NCI-H510A (cell line): ENCODE measurements around the gene RAMP3.
"Not testable (repeated sequence)": the region's sequence is repeated elsewhere in the genome, so short reads cannot be mapped to it uniquely, and the experiment has no call there.

Experiments
- DNase-seq: peaks from one replicate; lab custom pipeline; 2025; lab: John Stamatoyannopoulos, UW

The RAMP3 gene, protein sequence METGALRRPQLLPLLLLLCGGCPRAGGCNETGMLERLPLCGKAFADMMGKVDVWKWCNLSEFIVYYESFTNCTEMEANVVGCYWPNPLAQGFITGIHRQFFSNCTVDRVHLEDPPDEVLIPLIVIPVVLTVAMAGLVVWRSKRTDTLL

DNA sequence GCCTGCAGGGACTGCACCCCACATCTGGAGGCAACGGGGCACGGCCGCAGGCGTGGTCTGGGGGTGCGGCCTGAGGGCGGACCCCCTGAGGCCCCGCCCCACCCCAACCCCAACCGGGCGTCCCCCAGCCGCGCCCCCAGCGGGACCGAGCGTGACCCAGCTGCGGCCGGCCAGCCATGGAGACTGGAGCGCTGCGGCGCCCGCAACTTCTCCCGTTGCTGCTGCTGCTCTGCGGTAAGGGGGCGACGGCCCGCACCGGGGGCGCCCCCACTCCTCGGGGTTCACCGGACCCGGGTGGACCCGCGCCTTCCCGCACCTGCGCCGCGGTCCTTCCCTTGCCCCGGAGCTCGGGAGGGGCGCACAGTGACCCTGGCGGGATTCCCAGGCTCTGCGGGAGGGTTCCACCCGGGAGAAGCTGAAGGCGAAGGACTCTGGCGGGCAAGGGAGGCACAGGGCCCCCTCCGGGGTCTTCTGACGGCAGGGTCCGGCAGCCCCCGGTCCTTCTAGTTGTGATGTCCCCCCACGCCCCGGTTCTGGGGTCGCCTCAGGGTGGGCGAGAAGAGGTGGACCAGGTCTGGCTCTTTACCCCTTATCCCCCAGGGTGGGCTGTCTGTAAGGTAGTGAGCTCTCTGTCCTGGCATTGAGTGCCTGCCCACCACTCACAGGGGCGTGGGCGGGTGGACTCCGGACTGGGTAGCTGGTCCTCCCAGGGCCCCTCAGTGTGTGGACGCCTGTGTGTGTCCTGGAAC, at the start of gene RAMP3:
Gene RAMP3, plus strand, starts transcription at position 139 of the 749 bp plus-strand sequence. Its CDS starts 38 bp downstream, at position 177.
- DNase-seq, result no peak

DNA sequence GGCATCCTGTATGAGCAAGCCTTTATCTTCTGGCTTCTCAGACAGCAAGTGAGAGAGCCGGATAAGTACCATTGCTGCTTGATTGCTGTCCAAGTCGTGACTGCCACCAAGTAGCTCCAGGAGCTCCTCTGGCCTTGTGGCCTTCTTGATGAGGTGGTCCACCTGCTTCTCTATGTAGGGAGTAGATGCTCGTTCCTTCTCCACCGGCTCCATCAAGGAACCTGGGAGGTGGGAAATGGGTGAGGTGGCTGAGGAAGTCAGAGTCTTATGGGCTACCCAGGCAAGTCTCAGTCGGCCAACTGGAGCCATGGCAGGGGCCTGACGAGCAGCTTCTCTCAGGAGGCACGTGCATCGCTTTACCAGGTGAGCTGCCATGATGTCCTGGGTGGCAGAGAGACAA, 48.7 kb upstream of the RAMP3 start:
- no peak for DNase-seq

DNA sequence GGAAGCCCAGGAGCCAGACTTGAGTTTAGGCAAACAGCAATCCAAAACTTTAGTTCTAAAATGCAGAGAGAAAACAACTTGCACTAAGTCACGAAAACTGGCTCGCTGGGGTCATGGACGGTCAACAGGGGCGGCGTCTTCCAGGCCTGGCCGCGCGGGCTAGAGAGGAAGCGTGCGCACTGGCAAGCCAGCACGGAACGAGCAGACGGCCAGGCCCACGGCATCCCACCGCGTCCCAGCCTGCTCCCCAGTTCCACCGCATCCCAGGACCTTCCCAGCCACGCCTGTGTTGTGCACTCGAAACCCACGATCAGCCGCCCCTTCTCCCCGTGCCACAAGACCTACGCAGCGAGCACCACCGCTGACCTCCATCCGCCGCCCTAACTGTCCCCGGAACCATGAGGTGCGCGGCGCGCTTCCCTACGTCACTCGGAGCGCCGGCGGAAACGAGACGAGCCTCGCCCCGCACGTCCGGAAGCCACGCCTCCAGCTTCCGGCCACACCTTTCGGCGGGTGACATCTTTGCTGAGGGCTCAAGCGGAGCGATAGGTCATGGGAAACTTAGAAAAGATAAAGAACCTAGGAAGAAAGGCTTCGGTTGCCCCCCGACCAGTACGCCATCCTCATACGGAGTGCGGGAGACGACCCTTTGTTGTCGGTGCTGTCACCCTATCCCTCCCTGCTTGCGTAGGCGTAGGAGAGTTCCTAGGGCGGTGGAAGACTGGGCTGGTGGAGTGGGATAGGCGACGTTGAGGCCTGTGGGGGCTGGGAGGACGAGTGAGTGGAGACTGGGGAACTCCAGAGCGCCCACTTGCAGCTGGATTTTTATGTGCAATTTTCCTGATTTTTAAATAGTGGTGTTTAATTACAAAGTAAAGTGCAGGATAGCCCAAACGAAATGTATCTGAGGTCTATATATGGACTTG, 46.0 kb upstream of the RAMP3 start, which contains the start of gene TBRG4:
Gene TBRG4, minus strand, starts transcription at position 400 of the 926 bp plus-strand sequence. CDS start 2,460 bp downstream, outside the sequence.
- peak; percentile 87 for DNase-seq

DNA sequence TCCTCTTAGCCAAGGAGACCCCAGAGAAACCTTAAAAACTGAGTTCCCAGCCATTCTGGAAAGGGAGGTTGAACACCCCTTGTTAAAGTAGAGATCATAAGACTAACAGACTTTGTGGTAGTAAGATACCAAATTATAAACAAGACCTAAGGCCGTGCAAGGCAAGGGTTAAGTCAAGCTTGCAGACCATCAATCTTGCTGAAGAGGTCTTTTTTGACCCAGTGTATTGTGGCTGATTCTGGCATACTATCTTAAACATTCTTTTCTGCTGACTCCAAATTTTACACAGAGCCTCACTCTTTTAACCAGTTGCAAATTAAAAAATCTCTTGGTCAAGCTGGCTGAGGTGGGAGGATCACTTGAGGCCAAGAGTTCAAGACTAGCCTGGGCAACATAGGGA, 44.9 kb upstream of the RAMP3 start:
- DNase-seq, result no peak

DNA sequence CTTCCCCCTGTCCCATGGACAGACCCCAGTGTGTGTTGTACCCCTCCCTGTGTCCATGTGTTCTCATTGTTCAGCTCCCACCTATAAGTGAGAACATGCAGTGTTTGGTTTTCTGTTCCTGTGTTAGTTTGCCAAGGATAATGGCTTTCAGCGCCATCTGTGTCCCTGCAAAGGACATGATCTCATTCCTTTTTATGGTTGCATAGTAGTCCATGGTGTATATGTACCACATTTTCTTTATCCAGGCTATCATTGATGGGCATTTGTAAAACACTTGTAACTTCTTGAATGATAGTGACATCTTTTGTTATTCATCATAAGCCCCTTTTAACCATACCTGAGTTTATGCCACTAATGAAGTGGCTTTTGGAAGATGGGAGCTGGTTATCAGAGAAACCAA, 43.3 kb upstream of the RAMP3 start:
- not testable (repeated sequence) for DNase-seq

DNA sequence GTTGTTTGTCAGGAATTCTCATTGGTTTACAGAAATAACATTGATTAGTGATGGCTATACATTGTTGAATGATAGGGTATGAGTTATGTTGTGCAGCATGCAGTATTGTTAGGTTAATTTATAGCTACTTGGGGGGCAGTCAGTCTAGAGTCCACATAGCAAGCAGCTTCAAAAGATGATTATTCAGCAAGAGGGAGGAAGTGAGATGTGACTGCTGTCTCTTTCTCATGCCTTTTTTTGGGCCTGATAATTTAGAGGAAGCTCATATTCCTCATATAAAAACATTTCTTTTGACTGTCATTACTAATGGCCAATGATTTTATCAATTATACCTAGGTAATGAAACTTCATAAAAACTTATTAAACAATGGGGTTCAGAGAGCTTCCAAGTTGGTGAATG, 42.7 kb upstream of the RAMP3 start:
- DNase-seq, result no peak

DNA sequence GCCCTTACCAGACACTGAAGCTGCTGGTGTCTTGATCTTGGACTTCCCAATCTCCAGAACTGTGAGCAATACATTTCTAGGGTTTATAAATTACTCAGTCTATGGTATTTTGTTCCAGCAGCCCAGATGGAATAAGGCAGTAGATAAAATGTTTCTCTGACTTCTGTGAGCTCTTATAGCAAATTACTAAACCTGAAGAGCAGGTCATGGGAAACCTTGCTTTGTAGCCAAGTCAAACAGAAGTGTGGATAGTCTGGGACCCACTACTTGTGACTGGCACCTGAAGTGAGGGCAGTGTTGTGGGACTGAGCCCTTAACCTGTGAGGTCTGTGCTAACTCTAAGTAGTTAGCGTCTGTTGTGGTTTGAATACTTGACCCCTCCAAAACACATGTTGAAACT, 41.5 kb upstream of the RAMP3 start:
- no peak for DNase-seq

DNA sequence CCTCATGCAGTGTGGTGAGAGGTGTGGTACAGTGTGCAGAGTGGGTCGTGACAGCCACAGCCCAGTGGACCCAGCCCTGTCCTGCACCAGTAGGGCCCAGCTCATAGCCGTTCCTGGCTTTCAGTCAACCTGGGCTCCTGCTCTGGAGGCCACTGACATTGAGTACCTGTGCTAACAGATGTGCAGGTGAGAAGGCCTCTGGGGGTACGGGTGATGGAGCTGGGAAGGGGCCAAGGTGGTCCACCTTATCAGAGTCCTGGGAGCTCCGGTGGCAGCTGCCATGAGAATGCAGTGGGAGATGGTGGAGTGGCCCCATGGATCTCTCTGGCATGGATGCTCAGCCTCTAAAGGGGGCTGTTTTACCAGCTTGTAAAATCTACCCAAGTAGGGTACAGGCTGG, 40.0 kb upstream of the RAMP3 start:
- no peak for DNase-seq

DNA sequence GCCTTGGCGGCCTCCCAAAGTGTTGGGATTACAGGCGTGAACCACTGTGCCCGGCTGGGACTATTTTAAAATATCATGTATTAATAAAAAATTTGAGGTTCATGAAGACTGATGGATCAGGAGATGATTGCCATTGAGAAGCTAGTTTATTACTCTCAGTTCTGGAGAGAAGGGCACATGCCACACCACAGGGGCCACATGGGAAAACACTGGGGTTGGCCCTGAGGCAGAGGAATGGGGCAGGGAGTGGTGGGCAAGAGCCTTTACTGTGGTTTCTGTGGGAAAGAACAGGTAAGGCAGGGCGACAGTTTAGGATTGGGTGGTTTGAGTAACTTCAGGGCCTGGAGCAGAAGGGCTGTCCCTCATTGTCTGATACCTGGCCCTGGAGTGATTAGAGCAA, 39.3 kb upstream of the RAMP3 start:
- DNase-seq, result no peak

DNA sequence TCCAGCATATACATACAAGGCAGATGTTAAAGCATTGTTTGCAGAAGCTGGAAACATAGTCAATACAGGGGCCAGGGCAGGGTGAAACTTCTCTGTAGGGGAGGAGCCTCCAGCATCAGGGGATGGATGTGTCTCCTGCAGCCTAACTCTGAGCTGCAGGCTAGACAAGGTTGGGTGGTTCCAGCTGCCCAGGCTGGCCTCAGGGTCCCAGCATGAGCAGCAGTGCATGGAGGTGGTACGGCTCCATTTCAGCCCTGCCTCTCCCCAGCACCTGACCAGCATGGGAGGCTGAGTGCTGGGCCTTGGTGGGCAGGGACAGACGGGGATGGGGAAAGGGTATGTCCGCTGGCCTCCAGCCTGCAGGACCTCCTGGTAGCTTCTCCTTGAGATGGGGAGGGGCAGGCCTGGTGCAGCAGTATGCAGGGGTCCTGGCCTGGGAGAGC, 38.7 kb upstream of the RAMP3 start:
- no peak for DNase-seq

DNA sequence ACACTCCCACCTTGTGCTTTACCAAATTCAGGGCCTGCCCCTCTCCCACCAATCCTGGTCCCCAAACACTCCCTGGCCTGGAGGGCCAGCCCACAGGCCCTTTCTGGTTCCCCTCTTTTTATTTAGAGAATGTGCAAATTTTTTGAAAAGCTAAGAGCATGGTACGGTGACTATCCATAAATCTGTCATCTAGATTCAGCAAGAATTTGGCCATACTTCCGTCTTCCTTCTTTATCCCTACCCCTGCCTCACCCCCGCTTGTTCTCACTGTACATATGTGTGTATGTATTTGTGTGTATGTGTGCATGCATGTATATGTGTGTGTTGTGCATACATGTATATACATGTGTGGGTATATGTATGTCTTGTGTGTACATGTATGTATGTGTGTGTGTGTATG, 38.0 kb upstream of the RAMP3 start:
- DNase-seq, result no peak

DNA sequence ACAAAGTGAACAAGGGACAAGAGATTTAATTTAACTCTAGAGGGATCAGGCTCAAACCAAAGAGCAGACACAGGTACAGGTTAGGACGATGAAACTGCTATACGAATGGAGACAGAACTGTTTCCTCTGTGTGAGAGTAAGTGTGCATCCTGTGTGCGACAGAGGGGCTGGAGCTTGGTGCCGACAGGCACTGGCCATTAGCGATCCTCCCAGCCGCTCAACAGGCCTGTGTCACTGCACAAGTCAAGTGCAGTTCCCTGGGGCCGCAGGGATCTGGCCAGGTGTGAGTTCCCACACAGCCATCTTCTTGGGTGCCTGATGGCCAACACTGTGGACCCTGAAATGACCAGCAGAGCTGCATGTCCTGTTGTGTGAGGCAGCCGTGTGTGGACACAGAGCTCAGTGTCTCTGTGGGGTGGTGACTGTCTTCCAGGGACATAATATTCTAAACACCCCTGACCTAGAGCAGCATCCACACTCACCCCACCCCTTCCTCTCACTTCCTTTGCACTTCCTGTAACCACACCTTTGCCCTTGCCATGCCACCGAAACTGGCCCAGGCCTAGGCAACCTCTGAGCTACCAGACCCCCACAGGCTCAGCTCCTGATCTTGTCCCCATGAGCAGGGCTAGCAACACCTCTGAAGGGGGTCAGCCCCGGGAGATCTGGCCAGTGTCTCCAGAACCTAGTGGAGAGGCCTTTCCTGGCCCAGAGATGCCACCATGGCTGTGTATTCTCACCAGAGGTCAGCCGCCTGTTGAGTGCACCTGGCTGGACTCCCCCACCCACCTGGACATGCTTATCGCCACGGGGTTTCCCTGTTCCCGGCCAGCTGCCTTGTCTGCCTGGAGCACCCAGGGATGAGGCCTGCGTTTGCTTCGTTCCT, 34.4 kb upstream of the RAMP3 start:
- no peak for DNase-seq

DNA sequence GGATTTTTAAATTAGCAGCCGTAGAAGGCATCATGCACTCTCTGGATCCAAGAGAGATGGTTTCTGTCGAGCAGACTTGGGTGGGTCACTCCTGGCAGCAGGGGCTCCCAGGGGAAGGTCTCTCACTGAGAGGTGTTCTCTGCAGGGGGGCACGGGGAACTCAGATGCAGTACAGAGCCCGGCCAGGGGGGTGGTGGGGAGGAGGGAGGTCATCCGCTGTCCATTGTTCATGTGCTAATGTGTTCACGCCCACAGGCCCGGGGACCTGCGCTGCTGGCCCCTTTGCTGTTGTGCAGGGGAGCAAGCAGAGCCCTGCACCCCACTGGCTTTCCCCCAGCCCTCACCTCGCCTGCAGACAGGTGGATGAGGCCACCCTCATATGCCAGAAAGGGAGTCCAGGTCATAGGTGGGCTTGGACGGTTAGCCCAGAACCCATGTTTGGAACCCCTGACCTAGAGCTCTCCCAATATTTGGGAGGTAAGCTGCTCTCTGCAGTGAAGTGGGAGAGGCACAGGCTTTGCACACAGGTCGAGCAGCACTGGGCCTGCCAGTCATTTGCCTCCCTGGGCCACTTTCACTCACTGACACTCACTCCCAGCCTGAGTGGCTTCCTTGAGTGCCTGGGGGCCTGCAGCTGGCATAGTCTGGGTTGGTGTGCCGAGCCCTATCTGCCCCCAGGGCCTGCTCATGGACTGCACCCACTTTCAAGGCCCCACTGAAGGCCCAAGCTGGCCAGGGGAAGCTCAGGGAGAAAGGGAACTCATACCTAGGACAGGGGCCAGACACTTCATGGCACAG, 33.5 kb upstream of the RAMP3 start:
- no peak for DNase-seq

DNA sequence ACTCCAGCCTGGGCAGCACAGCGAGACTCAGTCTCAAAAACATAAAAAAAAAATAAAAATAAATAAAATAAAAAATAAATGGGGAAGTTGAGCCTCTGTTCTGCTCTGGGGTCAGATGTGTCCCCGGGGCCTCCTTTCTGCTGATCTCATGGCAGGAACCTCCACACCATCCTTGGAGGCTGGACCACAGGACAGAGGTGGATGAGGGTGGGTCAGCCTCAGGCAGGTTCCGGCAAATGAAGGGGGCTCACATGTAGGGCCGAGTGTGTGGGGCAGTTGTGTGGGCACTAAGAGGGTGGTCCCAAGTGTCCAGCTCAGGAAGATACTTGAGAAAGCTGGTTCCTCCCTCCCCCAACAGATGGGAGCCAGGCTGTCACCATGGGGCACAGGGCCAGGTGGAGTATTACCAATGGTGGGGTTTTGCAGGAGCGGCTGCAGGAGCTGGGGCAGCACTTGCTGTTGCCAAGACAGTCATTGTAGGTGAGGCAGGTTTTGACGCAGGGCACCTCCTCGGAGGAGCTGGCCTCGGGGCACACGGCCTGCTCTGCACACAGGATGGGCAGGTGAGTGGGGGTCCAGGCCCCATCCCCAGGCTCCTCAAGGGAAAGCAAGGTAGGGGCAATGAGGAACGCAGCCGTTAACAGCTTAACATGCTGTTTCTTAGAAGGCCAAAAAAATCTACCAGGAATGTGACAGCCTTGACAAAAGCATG, 32.2 kb upstream of the RAMP3 start:
- no peak for DNase-seq

DNA sequence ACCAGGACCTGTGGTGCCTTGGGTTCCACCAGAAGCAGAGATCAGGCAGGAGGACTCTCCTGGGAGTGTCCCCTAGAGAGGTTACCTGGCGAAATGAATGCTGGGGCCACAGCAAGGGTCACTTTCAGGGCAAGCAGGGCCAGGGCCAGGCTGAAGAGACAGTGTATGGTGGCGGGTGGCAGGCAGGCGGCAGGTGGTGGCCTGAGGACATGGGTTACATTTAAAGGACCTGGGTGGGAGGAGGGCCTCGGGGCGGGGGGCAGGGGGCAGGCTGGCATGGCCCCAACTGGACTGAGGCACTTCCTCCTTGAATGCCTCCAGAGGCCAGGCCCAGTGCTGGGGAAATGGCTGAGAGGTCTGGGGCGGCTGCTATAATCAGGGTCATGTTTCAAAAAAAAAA, 31.4 kb upstream of the RAMP3 start:
- DNase-seq, result no peak

DNA sequence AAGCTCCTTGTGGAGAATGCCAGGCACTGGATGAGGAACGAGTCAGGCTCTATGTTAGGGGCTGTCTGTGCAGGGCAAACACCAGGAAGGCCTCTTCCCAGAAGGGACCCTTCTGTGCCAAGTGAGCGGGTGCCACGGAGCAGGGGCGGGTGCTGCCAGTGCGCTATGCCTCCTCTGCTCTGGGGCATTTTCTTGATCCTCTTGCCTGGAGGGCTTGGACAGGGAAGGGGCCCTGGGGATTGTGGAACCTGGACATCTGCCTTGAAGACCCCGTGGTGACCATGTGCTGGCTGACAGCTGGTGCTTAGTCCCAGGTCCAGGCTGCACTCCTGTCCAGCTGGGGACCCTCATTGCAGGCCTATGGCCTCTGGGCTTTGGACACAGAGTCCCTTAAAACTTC, 30.7 kb upstream of the RAMP3 start:
- DNase-seq, result no peak

DNA sequence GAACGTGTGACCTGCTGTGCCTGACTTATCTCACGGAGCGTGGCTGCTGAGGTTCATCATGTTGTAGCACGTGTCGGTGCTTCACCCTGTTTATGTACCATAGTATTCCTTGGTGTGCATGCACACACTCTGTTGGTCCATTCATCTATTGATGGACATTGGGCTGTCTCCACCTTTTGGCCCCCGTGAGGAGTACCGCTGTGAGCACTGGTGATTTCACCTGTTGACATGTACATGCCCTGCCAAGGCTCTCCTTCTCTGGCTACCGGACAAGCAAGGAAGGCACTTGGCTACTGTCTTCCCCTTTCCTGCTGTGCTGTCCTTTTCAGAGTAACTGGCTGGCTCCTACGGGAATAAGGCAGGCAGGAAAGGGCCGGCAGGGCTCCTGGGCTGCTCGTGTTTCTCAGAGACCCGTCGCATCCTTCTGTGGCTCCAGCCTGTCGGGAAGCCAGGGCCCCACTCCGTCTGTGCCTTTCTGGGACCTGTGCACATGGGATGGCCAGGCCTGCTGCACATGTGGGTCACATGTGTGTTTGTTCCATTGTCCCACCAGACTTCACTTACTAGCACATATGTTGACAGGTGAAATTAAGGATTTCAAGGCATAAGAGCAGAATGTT, 28.3 kb upstream of the RAMP3 start:
- no peak for DNase-seq

DNA sequence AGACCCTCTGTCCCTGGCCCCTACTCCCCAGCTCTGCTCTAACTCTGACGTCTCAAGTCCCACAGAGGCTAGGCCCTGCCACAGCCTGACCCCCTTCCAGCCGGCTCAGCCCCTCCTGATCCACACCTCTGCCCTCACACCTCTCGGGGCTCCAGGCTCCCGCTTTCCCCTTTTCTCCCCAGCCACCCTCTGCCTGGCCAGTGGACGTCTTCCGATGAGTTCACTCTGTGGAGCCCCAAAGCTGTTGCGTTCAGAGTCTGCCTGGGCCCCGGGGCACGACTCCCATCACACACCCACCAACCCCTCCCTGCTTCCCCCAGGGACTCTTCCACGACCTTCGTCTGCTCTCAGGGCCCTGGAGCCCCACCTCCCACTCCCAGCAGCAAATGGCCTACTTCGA, 27.7 kb upstream of the RAMP3 start:
- no peak for DNase-seq

DNA sequence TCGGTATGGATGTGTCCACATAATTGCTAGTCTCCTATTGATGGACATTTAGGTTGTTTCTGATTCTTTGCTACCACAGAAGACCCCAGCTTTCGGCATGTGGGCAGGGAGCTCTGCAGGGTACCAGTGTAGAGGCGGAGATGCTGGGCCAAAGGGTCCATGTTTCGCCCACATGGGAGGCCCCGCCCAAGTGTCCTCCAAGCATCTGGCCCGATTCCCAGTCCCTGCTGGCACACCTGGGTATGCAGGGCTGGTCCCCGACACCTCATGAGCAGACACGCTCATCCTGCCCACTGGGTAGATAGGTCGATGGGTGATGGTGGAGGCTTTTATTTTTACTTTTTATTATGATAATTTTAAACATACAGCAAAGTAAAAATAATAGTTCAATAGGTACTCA, 26.7 kb upstream of the RAMP3 start:
- DNase-seq, result no peak

DNA sequence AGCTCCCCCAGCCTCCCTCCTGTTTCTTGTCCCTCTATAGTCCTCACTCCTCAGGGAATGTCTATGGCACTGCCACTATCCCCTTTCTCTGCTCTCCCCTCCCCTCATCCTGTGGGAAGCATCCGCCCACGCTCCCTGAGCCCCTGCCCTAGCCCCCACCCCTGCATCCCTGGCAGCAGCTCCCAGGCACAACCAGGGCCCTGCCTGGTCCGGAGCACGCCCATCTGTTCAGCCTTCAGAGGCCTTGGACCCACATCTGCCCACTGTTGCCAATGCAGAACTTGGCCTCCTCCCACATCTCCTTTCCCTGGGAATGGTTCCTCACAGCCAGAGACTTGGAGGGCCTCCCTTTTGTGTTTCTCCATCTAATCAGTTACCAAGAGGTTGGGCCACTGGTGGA, 25.7 kb upstream of the RAMP3 start:
- DNase-seq, result no peak
